Body of pancreas (tissue), 4 donors: ENCODE results near the gene RFX4. TPM values are rescaled to one million over a fixed set of nuclear protein-coding genes. Genes with fewer than 3 reads are reported as not detected.

ENCODE experiments used
- ATAC-seq: fragments of 150-250 bp; one replicate; pipeline ENCODE4 v1.9.1; 2016
- DNase-seq, 4 donors: peaks; one replicate each; pipeline ENCODE4 v3.0.0-alpha.2; 2019
- H3K27ac ChIP-seq, 4 donors: fragments of 200-600 bp; sonication (generic); 1 replicate in 3 of 4; 2 replicates in 1 of 4; pipeline versions ENCODE4 v1.5.1 to v1.6.1; 2016 to 2019; ENCODE audit warnings: mild to moderate bottlenecking in 1 of 4, mixed read lengths in 1 of 4, moderate library complexity in 1 of 4
- H3K27me3 ChIP-seq, 2 donors: fragments of 200-600 bp; sonication (generic); one replicate each; pipeline ENCODE4 v1.6.0; 2016; ENCODE audit warnings: mild to moderate bottlenecking in 1 of 2
- H3K36me3 ChIP-seq, 2 donors: fragments of 200-600 bp; sonication (generic); replicated peaks in 1 of 2; 2 replicates each; pipeline ENCODE4 v1.5.1; 2016; ENCODE audit warnings: low read depth in 2 of 2; ENCODE audit not compliant: insufficient read depth in 1 of 2
- H3K4me1 ChIP-seq: fragments of 200-600 bp; sonication (generic); one replicate; pipeline ENCODE4 v1.6.0; 2016
- H3K4me3 ChIP-seq, 2 donors: fragments of 200-600 bp; sonication (generic); 1 replicate in 1 of 2; 2 replicates in 1 of 2; pipeline ENCODE4 v1.5.1; 2016 to 2019
- H3K9me3 ChIP-seq, 3 donors: fragments of 200-600 bp; sonication (generic); 1 replicate in 2 of 3; 2 replicates in 1 of 3; pipeline ENCODE4 v1.5.1; 2016
- POLR2A ChIP-seq, 3 donors: fragments of 450-650 bp; IDR thresholded peaks; one replicate each; pipeline ENCODE4 v1.6.1; 2016; ENCODE audit warnings: antibody characterized with exemption in 3 of 3, mild to moderate bottlenecking in 2 of 3
- WGBS, 2 donors: methylation state at CpG; one replicate each; pipeline ENCODE4 v1.1.5; 2017; 5-methylcytosine and 5-hydroxymethylcytosine counted together
- intact Hi-C: fragments of 100-400 bp; cut with DNase I; formaldehyde crosslinking; loops from one replicate; pipeline ENCODE4 v1.15.1; 2023
- total RNA-seq, 2 donors: library from RNA; depleted of rRNA; stranded (reverse); fragments of >200 nt; gene quantifications; one replicate each; pipeline ENCODE4 v1.1.0, GENCODE V29; 2016
- TF ChIP-seq, protein P1 (sequence below), 7 experiments: fragments of 450-650 bp in 4 of 7; fragments of 200-600 bp in 3 of 7; sonication (generic) in 3 of 7; IDR thresholded peaks; one replicate each; pipeline ENCODE4 v1.5.1; 2016 to 2019; ENCODE audit warnings: antibody characterized with exemption in 7 of 7

Gene RFX4
- total RNA-seq, 2 donors from 2014 or later, result not detected

- intact Hi-C loops, result no loop called here
- Histone ChIP-seq H3K9me3 (peaks cover 0 to 8% (median 0%) of the 10 kb centered on the region in 3 donors), H3K36me3 (no peaks in the 10 kb centered on the region), H3K4me3 (no peak overlapping the region), H3K27ac (no peak overlapping the region), H3K27me3 (no peaks in the 10 kb centered on the region), H3K4me1 (no peaks in the 10 kb centered on the region)
- no peak for DNase-seq
- TF ChIP-seq POLR2A (IDR thresholded peaks at IDR 0.05), result no peak
- TF ChIP-seq, protein P1, sequence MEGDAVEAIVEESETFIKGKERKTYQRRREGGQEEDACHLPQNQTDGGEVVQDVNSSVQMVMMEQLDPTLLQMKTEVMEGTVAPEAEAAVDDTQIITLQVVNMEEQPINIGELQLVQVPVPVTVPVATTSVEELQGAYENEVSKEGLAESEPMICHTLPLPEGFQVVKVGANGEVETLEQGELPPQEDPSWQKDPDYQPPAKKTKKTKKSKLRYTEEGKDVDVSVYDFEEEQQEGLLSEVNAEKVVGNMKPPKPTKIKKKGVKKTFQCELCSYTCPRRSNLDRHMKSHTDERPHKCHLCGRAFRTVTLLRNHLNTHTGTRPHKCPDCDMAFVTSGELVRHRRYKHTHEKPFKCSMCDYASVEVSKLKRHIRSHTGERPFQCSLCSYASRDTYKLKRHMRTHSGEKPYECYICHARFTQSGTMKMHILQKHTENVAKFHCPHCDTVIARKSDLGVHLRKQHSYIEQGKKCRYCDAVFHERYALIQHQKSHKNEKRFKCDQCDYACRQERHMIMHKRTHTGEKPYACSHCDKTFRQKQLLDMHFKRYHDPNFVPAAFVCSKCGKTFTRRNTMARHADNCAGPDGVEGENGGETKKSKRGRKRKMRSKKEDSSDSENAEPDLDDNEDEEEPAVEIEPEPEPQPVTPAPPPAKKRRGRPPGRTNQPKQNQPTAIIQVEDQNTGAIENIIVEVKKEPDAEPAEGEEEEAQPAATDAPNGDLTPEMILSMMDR (IDR thresholded peaks at IDR 0.05), result no peak
- no peak for ATAC-seq
- WGBS, 2 donors, result 33 to 50% methylated on average over 2 of the region's 2 CpGs
Observed at GRCh38 chr12:106663385-106663784, 80.6 kb downstream of the RFX4 start.

DNA sequence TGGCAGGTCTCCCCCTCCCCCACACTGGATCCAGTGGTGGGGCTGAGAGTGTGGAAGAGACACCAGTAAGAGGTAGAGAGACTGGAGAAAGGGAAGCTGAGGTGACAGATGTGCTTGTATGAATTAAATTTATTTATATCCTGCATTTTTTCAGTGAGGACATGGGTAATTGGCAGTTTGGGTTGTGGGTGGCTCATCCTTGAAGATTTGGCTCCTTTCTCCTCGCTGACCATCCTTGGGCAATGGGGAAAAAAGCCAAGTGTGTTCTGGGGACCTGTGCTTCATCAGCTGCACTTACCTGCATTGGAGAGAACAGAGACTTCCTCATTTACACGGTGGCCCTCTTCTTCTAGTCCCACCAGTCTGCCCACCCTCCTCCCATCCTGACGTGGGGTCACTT is 86.4 kb downstream of the RFX4 start:
- Histone ChIP-seq H3K27me3 (no peaks in the 10 kb centered on the region), H3K27ac (no peak overlapping the region), H3K4me3 (no peak overlapping the region), H3K36me3 (no peaks in the 10 kb centered on the region), H3K4me1 (no peaks in the 10 kb centered on the region), H3K9me3 (no peaks in the 10 kb centered on the region)
- ATAC-seq, result no peak
- 45 to 47% methylated on average over 3 of the region's 3 CpGs for WGBS, 2 donors
- TF ChIP-seq POLR2A (IDR thresholded peaks at IDR 0.05), result no peak
- TF ChIP-seq, protein P1 (IDR thresholded peaks at IDR 0.05), result no peak
- no peak for DNase-seq
- intact Hi-C loops, result no loop called here

DNA sequence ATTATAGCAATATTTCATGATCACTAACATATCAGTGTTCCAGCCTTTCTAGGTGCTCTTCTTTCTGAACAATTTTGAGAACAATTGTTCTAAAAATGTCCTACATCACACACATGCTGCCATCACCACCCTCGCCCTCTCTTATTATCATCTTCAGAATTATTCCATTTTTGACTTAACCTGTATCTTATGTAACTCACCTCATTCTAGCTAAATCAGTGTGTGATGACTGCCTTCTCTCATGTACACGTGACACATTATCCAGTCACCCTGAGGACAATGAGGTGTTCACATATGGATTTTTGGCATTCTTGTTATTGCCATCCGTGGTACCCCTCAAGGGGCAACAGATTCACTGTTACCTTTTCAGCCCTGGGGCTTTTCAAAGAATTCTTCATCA is 87.3 kb downstream of the RFX4 start:
- intact Hi-C loops, result no loop called here
- H3K9me3 ChIP-seq, result no peaks in the 10 kb centered on the region
- ATAC-seq (no peak), DNase-seq (no peak)
- no peak overlapping the region for H3K27ac ChIP-seq
- H3K4me3 ChIP-seq, result no peak overlapping the region
- TF ChIP-seq POLR2A (IDR thresholded peaks at IDR 0.05), result no peak
- TF ChIP-seq, protein P1 (IDR thresholded peaks at IDR 0.05), result no peak
- H3K27me3 ChIP-seq, result no peaks in the 10 kb centered on the region
- no peaks in the 10 kb centered on the region for H3K4me1 ChIP-seq
- no peaks in the 10 kb centered on the region for H3K36me3 ChIP-seq
- WGBS, 2 donors, result 53 to 62% methylated on average over 3 of the region's 3 CpGs

GRCh38 chr12:106671840-106672239 is 89.0 kb downstream of the RFX4 start:
- Histone ChIP-seq H3K4me1 (no peaks in the 10 kb centered on the region), H3K9me3 (no peaks in the 10 kb centered on the region), H3K36me3 (no peaks in the 10 kb centered on the region), H3K4me3 (no peak overlapping the region), H3K27ac (no peak overlapping the region), H3K27me3 (no peaks in the 10 kb centered on the region)
- TF ChIP-seq POLR2A (IDR thresholded peaks at IDR 0.05), result no peak
- TF ChIP-seq, protein P1 (IDR thresholded peaks at IDR 0.05), result no peak
- no peak for DNase-seq
- 63 to 64% methylated on average over 6 of the region's 6 CpGs for WGBS, 2 donors
- no peak for ATAC-seq
- intact Hi-C loops, result no loop called here

DNA sequence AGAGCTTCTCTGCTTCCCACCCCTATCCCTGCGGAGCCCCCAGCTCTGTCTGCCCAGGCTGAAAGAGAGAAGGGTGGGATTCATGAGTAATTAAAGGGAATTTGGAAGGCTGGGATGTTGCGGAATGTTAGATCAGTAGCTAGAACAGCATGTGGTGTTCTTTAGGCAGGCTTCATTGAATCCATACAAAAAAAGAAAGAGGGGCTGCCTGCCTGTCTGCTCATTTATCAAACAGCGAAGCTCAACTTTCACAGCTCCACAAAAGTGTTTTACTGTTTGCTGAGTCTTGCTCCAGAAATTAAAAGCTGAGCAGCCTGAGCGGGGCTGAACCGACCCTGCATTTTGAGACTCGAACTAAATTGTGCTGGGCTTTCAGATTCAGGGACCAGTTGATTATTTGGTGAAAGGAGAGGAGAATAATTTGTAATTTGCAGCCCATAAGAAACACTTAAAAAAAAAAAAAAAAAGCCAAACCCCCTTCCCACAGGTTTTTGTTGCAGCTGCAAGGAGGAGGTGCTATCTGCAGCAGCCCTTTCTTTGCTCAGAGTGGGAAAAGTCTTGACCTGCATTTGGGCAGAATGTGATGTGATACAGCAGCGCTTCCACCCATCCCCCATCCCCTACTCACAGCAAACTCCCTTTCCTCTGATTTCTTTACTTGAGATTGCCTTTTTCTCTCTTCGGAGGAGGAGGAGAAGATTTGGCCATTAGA is 89.7 kb downstream of the RFX4 start:
- Histone ChIP-seq H3K4me1 (no peaks in the 10 kb centered on the region), H3K27ac (no peak overlapping the region), H3K36me3 (no peaks in the 10 kb centered on the region), H3K27me3 (no peaks in the 10 kb centered on the region), H3K9me3 (no peaks in the 10 kb centered on the region), H3K4me3 (no peak overlapping the region)
- intact Hi-C loops, result no loop called here
- no peak for TF ChIP-seq POLR2A (IDR thresholded peaks at IDR 0.05)
- TF ChIP-seq, protein P1 (IDR thresholded peaks at IDR 0.05), result no peak
- ATAC-seq, result no peak
- DNase-seq, result no peak
- WGBS, 2 donors, result 35 to 39% methylated on average over 8 of the region's 8 CpGs
